ENCODE data around the gene CYB561. TPM values are rescaled to one million over a fixed set of nuclear protein-coding genes. Genes with fewer than 3 reads are reported as not detected.

The CYB561 gene
- total RNA-seq, 1 experiment from 2014 or later = 20.7 TPM

- H2BK20ac ChIP-seq (ENCODE audit: low read depth, low read length, poor library complexity, severe bottlenecking) = no peak overlapping the region
- no peak overlapping the region for H2BK120ac ChIP-seq (ENCODE audit: low read depth, low read length, poor library complexity, severe bottlenecking)
- peaks cover 4 to 7% (median 7%) of the 10 kb centered on the region in 3 experiments; a peak in 4 of 7 replicates for H3K36me3 Mint-ChIP-seq (ENCODE audit: insufficient read depth in 1 of 3, low read depth in 3 of 3)
- no peak overlapping the region for H3K4me3 Mint-ChIP-seq
- no peaks in the 10 kb centered on the region for H3K9me3 ChIP-seq (ENCODE audit: control insufficient read depth, low read depth, low read length)
- no peak for DNase-seq
- no peak overlapping the region for H3K18ac ChIP-seq (ENCODE audit: insufficient read length, low read depth, low read length)
- H3K79me1 ChIP-seq (ENCODE audit: insufficient read depth, low read depth, low read length, poor library complexity, severe bottlenecking) = no peaks in the 10 kb centered on the region
- H3K4me2 ChIP-seq (ENCODE audit: insufficient read depth, insufficient read length, low read length) = no peak overlapping the region
- no peak overlapping the region for H3K4ac ChIP-seq (ENCODE audit: low read depth, low read length)
- no peak overlapping the region for H2BK15ac ChIP-seq (ENCODE audit: low read depth, low read length)
- no peaks in the 10 kb centered on the region for H3K23me2 ChIP-seq (ENCODE audit: insufficient read length, low read depth, low read length, poor library complexity, severe bottlenecking)
- TF ChIP-seq CTCF (conservative IDR thresholded peaks at IDR 0.05) = no peak
- H2BK5ac ChIP-seq (ENCODE audit: insufficient read length, low read length) = no peak overlapping the region
- peaks cover 4% of the 10 kb centered on the region for H4K20me1 ChIP-seq (ENCODE audit: control insufficient read depth, insufficient read depth, insufficient read length)
- no peak overlapping the region; the same call in 1 of the 2 replicates for H3K14ac ChIP-seq (ENCODE audit: insufficient read depth, low read length)
- no peak overlapping the region for H4K8ac ChIP-seq (replicated peaks; ENCODE audit: insufficient read length, low read depth, low read length)
- no peak overlapping the region for H4K5ac ChIP-seq (ENCODE audit: insufficient read length, low read depth, low read length)
- no peak overlapping the region for H2AFZ ChIP-seq (ENCODE audit: low read length)
- no peaks in the 10 kb centered on the region for H3K79me2 ChIP-seq (ENCODE audit: insufficient read depth, low read length)
- H3K56ac ChIP-seq (ENCODE audit: insufficient read length, low read depth, low read length) = no peak overlapping the region
- no peak overlapping the region; a peak in 1 of 7 replicates for H3K27ac Mint-ChIP-seq
- H2BK12ac ChIP-seq (ENCODE audit: insufficient read length, low read depth, low read length) = no peak overlapping the region
- H3K9ac ChIP-seq (ENCODE audit: extremely low read depth, insufficient read length, low read length) = no peak overlapping the region
- no peak overlapping the region for H3K27ac ChIP-seq (ENCODE audit: insufficient read length, low read depth, low read length)
- H3K4me1 Mint-ChIP-seq = peaks cover 19 to 42% of the 10 kb centered on the region in 2 experiments
- no peak overlapping the region for H4K91ac ChIP-seq (ENCODE audit: insufficient read length, low read depth, low read length)
- no peaks in the 10 kb centered on the region for H3K27me3 Mint-ChIP-seq (ENCODE audit: low read depth)
- no peaks in the 10 kb centered on the region; a peak in 1 of 5 replicates for H3K9me3 Mint-ChIP-seq
- no peak overlapping the region for H3T11ph ChIP-seq (ENCODE audit: low read length)
- no peak overlapping the region for H2AK5ac ChIP-seq (ENCODE audit: insufficient read length, low read length)
- no CpG with 5 or more reads among the region's 46 CpGs for whole genome bisulfite sequencing (ENCODE audit: extremely low coverage, insufficient read length, low lambda C conversion rate)
- H3K4me1 ChIP-seq (ENCODE audit: insufficient read depth, low read length) = no peaks in the 10 kb centered on the region
- no peaks in the 10 kb centered on the region for H3K27me3 ChIP-seq (ENCODE audit: insufficient read depth, low read length)
- no peak overlapping the region for H3K23ac ChIP-seq (ENCODE audit: insufficient read length, low read depth, low read length)
Observed at GRCh38 chr17:63438092-63439051, 7.7 kb downstream of the CYB561 start.

All from H9 (cell line).